ENCODE data around the gene GRB2.
"Not testable (repeated sequence)": the region's sequence is repeated elsewhere in the genome, so short reads cannot be mapped to it uniquely, and the experiment has no call there.

- not testable (repeated sequence) for TF ChIP-seq CTCF, POLR2A (IDR thresholded peaks at IDR 0.05)
Observed at GRCh38 chr17:75280189-75280588, 125.3 kb downstream of the GRB2 start.
